ENCODE measurements around the gene MPL.

DNA sequence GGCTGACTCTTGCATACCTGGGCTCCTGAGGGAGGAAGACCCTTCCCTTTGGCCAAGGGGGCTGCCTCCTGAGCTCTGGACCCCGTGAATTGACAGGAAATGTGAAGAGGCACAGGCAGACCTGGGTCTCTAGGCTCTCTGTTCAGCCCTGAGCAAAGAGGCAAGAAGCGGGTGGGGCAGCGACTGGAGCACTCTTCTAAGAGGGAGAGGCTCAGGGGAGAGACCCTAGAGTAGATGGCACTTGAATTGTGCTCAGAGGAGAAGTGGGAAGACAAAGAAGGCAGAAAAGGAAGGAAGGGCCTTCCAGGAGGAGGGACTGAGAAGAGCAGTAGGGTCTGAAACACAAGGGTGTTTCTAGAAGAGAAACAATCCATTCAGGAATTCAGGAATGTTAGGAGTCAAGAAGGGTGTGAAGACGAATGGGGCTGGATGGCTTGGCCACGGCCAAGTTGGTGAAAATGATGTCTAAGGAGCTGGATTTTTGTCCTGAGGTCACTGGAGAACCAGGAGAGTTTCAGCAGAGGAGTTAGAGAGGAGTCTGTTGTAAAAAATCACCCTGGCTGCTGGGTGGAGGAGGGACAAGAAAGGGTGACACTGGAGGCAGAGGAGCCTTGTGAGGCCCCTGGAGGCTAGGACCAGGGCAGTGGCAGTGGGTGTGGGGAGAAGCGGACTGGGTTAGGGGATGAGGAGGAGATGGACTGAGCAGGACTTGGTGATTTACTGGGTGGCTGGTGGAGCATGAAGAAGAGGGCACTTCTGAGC lies 31.5 kb upstream of the MPL start:
- TF ChIP-seq POLR2A (IDR thresholded peaks at IDR 0.05) = no peak
- TF ChIP-seq, protein P1, sequence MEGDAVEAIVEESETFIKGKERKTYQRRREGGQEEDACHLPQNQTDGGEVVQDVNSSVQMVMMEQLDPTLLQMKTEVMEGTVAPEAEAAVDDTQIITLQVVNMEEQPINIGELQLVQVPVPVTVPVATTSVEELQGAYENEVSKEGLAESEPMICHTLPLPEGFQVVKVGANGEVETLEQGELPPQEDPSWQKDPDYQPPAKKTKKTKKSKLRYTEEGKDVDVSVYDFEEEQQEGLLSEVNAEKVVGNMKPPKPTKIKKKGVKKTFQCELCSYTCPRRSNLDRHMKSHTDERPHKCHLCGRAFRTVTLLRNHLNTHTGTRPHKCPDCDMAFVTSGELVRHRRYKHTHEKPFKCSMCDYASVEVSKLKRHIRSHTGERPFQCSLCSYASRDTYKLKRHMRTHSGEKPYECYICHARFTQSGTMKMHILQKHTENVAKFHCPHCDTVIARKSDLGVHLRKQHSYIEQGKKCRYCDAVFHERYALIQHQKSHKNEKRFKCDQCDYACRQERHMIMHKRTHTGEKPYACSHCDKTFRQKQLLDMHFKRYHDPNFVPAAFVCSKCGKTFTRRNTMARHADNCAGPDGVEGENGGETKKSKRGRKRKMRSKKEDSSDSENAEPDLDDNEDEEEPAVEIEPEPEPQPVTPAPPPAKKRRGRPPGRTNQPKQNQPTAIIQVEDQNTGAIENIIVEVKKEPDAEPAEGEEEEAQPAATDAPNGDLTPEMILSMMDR (IDR thresholded peaks at IDR 0.05) = no peak
